ENCODE measurements around the gene FHL1.

FHL1 gene

GRCh38 chrX:136147976-136148375 is 643 bp downstream of the FHL1 start:
- Histone ChIP-seq H3K27ac (no peak overlapping the region), H4K20me1 (ENCODE audit: insufficient read depth) (no peaks in the 10 kb centered on the region), H3K36me3 (ENCODE audit: insufficient read depth) (no peaks in the 10 kb centered on the region), H2AFZ (ENCODE audit: low read depth) (peak overlapping the region; percentile 52; the same call in 1 of the 2 replicates), H3K9ac (no peak overlapping the region; the same call in 1 of the 2 replicates), H3K4me2 (no peak overlapping the region), H3K27me3 (ENCODE audit: insufficient read depth, low read depth) (no peaks in the 10 kb centered on the region), H3K4me1 (ENCODE audit: low read depth, poor library complexity, severe bottlenecking) (peaks cover 9% of the 10 kb centered on the region), H3K4me3 (IDR thresholded peaks at IDR 0.05; ENCODE audit: insufficient read depth, low read depth, low read length) (no peak overlapping the region), H3K79me2 (ENCODE audit: insufficient read depth, low read depth) (no peaks in the 10 kb centered on the region)
- TF ChIP-seq CTCF (conservative IDR thresholded peaks at IDR 0.05; ENCODE audit: low read depth, low read length), result no peak

DNA sequence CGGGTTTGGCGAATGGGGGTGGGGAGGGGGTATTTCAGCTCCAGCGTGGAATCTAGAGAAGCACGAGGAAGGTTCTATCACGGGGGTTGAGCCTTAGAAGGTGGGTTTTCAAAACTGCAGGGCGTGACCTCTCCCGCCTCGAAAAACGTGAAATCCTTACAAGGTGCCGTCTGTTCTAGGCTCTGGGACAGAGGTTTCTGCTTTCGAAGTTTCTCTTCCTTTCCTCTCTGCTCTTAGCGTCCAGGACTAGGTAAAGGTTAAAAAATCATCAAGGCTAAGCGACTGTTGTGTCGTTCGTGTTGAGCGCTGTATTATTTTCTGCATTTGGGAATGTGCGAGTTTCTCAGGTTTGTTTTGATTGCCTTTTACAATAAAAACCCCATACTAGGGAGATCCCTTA is 1.1 kb downstream of the FHL1 start:
- H3K27me3 ChIP-seq (ENCODE audit: insufficient read depth, low read depth), result no peaks in the 10 kb centered on the region
- H3K36me3 ChIP-seq (ENCODE audit: insufficient read depth), result no peaks in the 10 kb centered on the region
- no peak overlapping the region for H3K9ac ChIP-seq
- H3K79me2 ChIP-seq (ENCODE audit: insufficient read depth, low read depth), result no peaks in the 10 kb centered on the region
- no peak for TF ChIP-seq CTCF (conservative IDR thresholded peaks at IDR 0.05; ENCODE audit: low read depth, low read length)
- H3K27ac ChIP-seq, result no peak overlapping the region
- H4K20me1 ChIP-seq (ENCODE audit: insufficient read depth), result no peaks in the 10 kb centered on the region
- no peak overlapping the region for H3K4me2 ChIP-seq
- no peak overlapping the region for H3K4me3 ChIP-seq (IDR thresholded peaks at IDR 0.05; ENCODE audit: insufficient read depth, low read depth, low read length)
- peaks cover 9% of the 10 kb centered on the region for H3K4me1 ChIP-seq (ENCODE audit: low read depth, poor library complexity, severe bottlenecking)
- H2AFZ ChIP-seq (ENCODE audit: low read depth), result no peak overlapping the region

DNA sequence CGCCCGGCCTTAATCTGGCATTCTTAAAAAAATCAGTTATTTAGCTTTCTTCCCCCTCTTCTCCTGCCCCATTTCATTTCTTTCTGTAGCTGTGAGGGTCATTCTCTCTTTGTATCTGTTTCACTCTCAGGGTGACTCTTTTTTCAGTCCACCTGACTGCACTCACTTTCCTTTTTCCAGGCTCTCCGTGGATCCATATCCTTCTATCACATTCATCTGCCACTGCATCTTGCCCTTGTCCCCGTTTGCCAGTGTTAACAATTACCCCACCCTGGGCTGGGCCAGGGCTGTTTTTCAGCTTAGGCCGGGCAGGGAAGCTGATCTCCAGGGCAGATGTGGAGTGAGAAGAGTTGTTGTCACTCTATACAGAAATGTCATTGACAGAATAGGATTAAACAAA is 7.7 kb downstream of the FHL1 start:
- no peak overlapping the region for H3K27ac ChIP-seq
- H3K4me1 ChIP-seq (ENCODE audit: low read depth, poor library complexity, severe bottlenecking), result peaks cover 14% of the 10 kb centered on the region
- H2AFZ ChIP-seq (ENCODE audit: low read depth), result no peak overlapping the region
- no peaks in the 10 kb centered on the region for H4K20me1 ChIP-seq (ENCODE audit: insufficient read depth)
- H3K36me3 ChIP-seq (ENCODE audit: insufficient read depth), result no peaks in the 10 kb centered on the region
- H3K4me2 ChIP-seq, result no peak overlapping the region
- H3K9ac ChIP-seq, result no peak overlapping the region
- no peak for TF ChIP-seq CTCF (conservative IDR thresholded peaks at IDR 0.05; ENCODE audit: low read depth, low read length)
- no peak overlapping the region for H3K4me3 ChIP-seq (IDR thresholded peaks at IDR 0.05; ENCODE audit: insufficient read depth, low read depth, low read length)
- H3K79me2 ChIP-seq (ENCODE audit: insufficient read depth, low read depth), result no peaks in the 10 kb centered on the region; the same call in 1 of the 2 replicates
- H3K27me3 ChIP-seq (ENCODE audit: insufficient read depth, low read depth), result no peaks in the 10 kb centered on the region

- Histone ChIP-seq H3K4me3 (IDR thresholded peaks at IDR 0.05; ENCODE audit: insufficient read depth, low read depth, low read length) (no peak overlapping the region), H4K20me1 (ENCODE audit: insufficient read depth) (no peaks in the 10 kb centered on the region), H3K27me3 (ENCODE audit: insufficient read depth, low read depth) (no peaks in the 10 kb centered on the region), H3K79me2 (ENCODE audit: insufficient read depth, low read depth) (no peaks in the 10 kb centered on the region; the same call in 1 of the 2 replicates), H3K4me2 (no peak overlapping the region), H3K27ac (no peak overlapping the region), H3K4me1 (ENCODE audit: low read depth, poor library complexity, severe bottlenecking) (peaks cover 14% of the 10 kb centered on the region), H3K9ac (no peak overlapping the region), H3K36me3 (ENCODE audit: insufficient read depth) (no peaks in the 10 kb centered on the region), H2AFZ (ENCODE audit: low read depth) (no peak overlapping the region)
- TF ChIP-seq CTCF (conservative IDR thresholded peaks at IDR 0.05; ENCODE audit: low read depth, low read length), result no peak
Measured at GRCh38 chrX:136156560-136157117, 9.3 kb downstream of the FHL1 start.
